ENCODE data around the gene KMT2C. TPM values are rescaled to one million over a fixed set of nuclear protein-coding genes. Genes with fewer than 3 reads are reported as not detected.
"Not testable (repeated sequence)": the region's sequence is repeated elsewhere in the genome, so short reads cannot be mapped to it uniquely, and the experiment has no call there.

KMT2C gene
- total RNA-seq, 4 donors from 2014 or later: 59.0 to 73.9 (median 69.5) TPM

DNA sequence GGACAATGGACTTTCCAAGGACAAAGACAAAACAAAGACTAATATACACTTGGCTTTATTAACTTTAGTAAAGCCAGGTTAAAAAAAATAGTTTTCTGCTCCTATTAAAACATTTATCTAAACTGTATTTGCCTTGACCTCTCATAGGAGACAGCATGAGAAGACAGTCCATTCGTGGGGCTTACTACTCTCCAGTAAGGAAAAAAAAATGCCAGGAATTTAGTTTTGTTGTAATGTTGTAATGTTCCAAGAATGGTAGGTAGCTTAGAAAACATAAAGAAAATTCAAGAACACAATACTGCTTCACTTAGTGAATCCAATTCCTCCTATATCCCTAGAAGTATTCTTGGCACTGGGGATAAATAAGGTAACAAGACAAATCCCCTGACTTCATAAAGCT, 81.7 kb downstream of the KMT2C start:
- no peak for DNase-seq (ENCODE audit: extremely low spot score)
- Histone ChIP-seq H3K27me3 (no peaks in the 10 kb centered on the region), H3K4me1 (peaks cover 0 to 28% (median 24%) of the 10 kb centered on the region in 4 donors), H3K36me3 (peaks cover 0 to 43% (median 15%) of the 10 kb centered on the region in 4 donors), H3K4me3 (no peak overlapping the region), H3K9me3 (no peaks in the 10 kb centered on the region), H3K27ac (replicated peaks in 1 of 4) (no peak overlapping the region)
- WGBS: 43% methylated on average over 1 of the region's 1 CpG
- intact Hi-C loops (cut with DNase I): no loop called here
- TF ChIP-seq POLR2A (IDR thresholded peaks at IDR 0.05; ENCODE audit: low read depth): no peak
- no peak for TF ChIP-seq POLR2AphosphoS5 (IDR thresholded peaks at IDR 0.05)
- TF ChIP-seq, protein P1, sequence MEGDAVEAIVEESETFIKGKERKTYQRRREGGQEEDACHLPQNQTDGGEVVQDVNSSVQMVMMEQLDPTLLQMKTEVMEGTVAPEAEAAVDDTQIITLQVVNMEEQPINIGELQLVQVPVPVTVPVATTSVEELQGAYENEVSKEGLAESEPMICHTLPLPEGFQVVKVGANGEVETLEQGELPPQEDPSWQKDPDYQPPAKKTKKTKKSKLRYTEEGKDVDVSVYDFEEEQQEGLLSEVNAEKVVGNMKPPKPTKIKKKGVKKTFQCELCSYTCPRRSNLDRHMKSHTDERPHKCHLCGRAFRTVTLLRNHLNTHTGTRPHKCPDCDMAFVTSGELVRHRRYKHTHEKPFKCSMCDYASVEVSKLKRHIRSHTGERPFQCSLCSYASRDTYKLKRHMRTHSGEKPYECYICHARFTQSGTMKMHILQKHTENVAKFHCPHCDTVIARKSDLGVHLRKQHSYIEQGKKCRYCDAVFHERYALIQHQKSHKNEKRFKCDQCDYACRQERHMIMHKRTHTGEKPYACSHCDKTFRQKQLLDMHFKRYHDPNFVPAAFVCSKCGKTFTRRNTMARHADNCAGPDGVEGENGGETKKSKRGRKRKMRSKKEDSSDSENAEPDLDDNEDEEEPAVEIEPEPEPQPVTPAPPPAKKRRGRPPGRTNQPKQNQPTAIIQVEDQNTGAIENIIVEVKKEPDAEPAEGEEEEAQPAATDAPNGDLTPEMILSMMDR (IDR thresholded peaks at IDR 0.05): no peak
- TF ChIP-seq EP300 (IDR thresholded peaks at IDR 0.05): no peak

DNA sequence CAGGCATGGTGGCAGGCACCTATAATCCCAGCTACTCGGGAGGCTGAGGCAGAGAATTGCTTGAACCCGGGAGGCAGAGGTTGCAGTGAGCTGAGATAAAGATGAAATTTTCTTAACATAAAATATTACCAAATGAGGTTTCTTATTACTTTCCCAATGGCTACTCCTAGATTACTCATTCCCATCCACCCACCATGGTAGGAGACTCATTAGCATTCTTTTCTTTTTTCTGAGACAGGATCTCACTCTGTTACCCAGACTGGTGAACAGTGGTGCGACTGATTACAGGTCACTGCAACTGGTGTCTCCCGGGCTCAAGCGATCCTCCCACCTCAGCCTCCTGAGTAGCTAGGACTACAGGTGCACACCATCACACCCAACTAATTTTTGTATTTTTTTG, 82.5 kb downstream of the KMT2C start:
- DNase-seq (ENCODE audit: extremely low spot score); H3K4me3 ChIP-seq; H3K9me3 ChIP-seq; H3K27me3 ChIP-seq; H3K27ac ChIP-seq (replicated peaks in 1 of 4); intact Hi-C loops (cut with DNase I): not testable (repeated sequence)
- peaks cover 0 to 22% (median 17%) of the 10 kb centered on the region in 4 donors for H3K4me1 ChIP-seq
- H3K36me3 ChIP-seq: peaks cover 0 to 47% (median 20%) of the 10 kb centered on the region in 4 donors
- WGBS: 97% methylated on average over 5 of the region's 5 CpGs

DNA sequence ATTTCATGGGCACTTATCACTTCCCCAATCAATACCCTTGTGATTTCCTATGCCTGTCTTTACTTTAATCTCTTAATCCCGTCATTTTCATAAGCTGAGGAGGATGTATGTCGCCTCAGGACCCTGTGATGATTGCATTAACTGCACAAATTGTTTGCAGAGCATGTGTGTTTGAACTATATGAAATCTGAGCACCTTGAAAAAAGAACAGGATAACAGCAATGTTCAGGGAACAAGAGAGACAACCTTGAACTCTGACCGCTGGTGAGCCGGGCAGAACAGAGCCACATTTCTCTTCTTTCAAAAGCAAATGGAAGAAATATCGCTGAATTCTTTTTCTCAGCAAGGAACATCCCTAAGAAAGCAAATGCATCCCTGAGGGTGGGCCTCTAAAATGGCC, 84.1 kb downstream of the KMT2C start:
- peaks cover 0 to 18% (median 14%) of the 10 kb centered on the region in 4 donors for H3K4me1 ChIP-seq
- H3K27me3 ChIP-seq; H3K27ac ChIP-seq (replicated peaks in 1 of 4); intact Hi-C loops (cut with DNase I); DNase-seq (ENCODE audit: extremely low spot score); H3K4me3 ChIP-seq: not testable (repeated sequence)
- peaks cover 0 to 51% (median 19%) of the 10 kb centered on the region in 4 donors for H3K36me3 ChIP-seq
- 91% methylated on average over 5 of the region's 5 CpGs for WGBS
- peaks cover 0 to 12% (median 4%) of the 10 kb centered on the region in 4 donors for H3K9me3 ChIP-seq

DNA sequence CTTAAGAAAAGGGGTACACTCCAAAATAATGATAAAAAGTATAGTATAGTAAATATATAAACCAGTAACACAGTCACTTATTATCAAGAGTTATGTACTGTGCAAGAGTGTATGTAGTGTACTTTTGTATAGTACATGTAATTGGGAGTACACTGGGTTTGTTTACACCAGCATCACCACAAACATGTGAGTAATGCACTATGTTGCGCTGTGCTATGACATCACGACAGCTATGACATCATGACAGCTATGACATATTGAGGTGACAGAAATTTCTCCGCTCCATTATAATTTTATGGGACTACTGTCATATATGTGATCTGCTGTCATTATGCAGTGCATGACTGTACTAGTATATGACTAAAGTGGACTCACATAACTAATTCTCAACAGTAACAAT, 84.6 kb downstream of the KMT2C start:
- WGBS: 93% methylated on average over 3 of the region's 3 CpGs
- Histone ChIP-seq H3K36me3 (peaks cover 0 to 46% (median 18%) of the 10 kb centered on the region in 4 donors), H3K27ac (replicated peaks in 1 of 4) (no peak overlapping the region), H3K27me3 (no peaks in the 10 kb centered on the region), H3K4me3 (no peak overlapping the region), H3K9me3 (peaks cover 0 to 12% (median 4%) of the 10 kb centered on the region in 4 donors), H3K4me1 (peaks cover 0 to 18% (median 14%) of the 10 kb centered on the region in 4 donors)
- intact Hi-C loops (cut with DNase I): no loop called here
- no peak for DNase-seq (ENCODE audit: extremely low spot score)
- no peak for TF ChIP-seq POLR2AphosphoS5 (IDR thresholded peaks at IDR 0.05)
- no peak for TF ChIP-seq EP300 (IDR thresholded peaks at IDR 0.05)
- TF ChIP-seq, protein P1 (IDR thresholded peaks at IDR 0.05): no peak
- no peak for TF ChIP-seq POLR2A (IDR thresholded peaks at IDR 0.05; ENCODE audit: low read depth)

DNA sequence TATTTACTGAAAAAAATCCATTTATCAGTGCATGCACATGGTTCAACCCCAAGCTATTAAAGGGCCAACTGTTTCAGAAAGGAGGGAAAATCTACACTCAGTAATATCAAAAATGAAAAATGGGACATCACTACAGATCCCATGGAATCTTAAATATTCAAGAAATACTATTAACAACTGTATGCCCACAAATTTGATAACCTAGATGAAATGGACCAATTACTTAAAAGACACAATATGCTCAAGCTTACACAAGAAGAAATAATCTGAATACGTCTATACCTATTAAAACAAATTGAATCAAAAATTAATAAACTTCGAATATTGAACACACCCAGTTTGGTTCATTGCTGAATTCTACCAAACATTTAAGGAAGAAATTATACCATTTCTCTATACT, 87.9 kb downstream of the KMT2C start:
- Histone ChIP-seq H3K4me1 (peaks cover 0 to 3% (median under 1%) of the 10 kb centered on the region in 4 donors), H3K27me3 (no peaks in the 10 kb centered on the region), H3K9me3 (peaks cover 0 to 12% (median 4%) of the 10 kb centered on the region in 4 donors), H3K27ac (replicated peaks in 1 of 4) (no peak overlapping the region), H3K36me3 (peaks cover 0 to 51% (median 18%) of the 10 kb centered on the region in 4 donors), H3K4me3 (no peak overlapping the region)
- no peak for DNase-seq (ENCODE audit: extremely low spot score)
- WGBS: 94% methylated on average over 2 of the region's 2 CpGs
- intact Hi-C loops (cut with DNase I): loop anchor here (10.0 kb wide), 1 partner anchor 117 kb away; no protein-coding TSS in a partner anchor
- TF ChIP-seq POLR2A (IDR thresholded peaks at IDR 0.05; ENCODE audit: low read depth) (no peak), POLR2AphosphoS5 (IDR thresholded peaks at IDR 0.05) (no peak), EP300 (IDR thresholded peaks at IDR 0.05) (no peak)
- TF ChIP-seq, protein P1 (IDR thresholded peaks at IDR 0.05): no peak

DNA sequence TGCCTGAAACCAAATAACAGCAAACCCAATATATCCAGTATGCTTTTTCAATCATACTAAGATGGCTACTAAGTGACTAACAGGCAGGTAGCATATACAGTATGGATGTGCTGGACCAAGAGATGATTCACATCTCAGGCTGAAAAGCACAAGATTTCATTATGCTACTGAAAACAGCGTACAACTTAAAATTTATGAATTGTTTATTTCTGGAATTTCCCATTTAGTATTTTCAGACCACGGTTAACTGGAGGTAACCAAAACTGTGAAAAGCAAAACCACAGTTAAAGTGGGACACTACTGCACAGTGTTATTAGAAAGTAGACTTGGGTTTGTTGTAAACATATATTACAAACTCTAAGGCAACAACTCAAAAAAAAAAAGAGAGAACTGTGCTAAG, 91.5 kb downstream of the KMT2C start:
- Histone ChIP-seq H3K36me3 (peaks cover 0 to 25% (median 9%) of the 10 kb centered on the region in 4 donors), H3K4me1 (peaks cover 0 to 33% (median 27%) of the 10 kb centered on the region in 4 donors), H3K9me3 (peaks cover 0 to 12% (median 4%) of the 10 kb centered on the region in 4 donors), H3K27me3 (no peaks in the 10 kb centered on the region), H3K27ac (replicated peaks in 1 of 4) (no peak overlapping the region), H3K4me3 (no peak overlapping the region)
- TF ChIP-seq POLR2A (IDR thresholded peaks at IDR 0.05; ENCODE audit: low read depth) (no peak), EP300 (IDR thresholded peaks at IDR 0.05) (no peak), POLR2AphosphoS5 (IDR thresholded peaks at IDR 0.05) (no peak)
- TF ChIP-seq, protein P1 (IDR thresholded peaks at IDR 0.05): no peak
- intact Hi-C loops (cut with DNase I): loop anchor here (5.0 to 10.0 kb wide), 2 partner anchors 121 to 363 kb away; no protein-coding TSS in a partner anchor
- 82% methylated on average over 2 of the region's 2 CpGs for WGBS
- DNase-seq (ENCODE audit: extremely low spot score): no peak

Measured in esophagus muscularis mucosa (tissue), 4 donors.